Measurements from ENCODE around the gene RELN. TPM values are rescaled to one million over a fixed set of nuclear protein-coding genes. Genes with fewer than 3 reads are reported as not detected.

Gene RELN
- total RNA-seq, 1 experiment from 2014 or later: 0.20 TPM

DNA sequence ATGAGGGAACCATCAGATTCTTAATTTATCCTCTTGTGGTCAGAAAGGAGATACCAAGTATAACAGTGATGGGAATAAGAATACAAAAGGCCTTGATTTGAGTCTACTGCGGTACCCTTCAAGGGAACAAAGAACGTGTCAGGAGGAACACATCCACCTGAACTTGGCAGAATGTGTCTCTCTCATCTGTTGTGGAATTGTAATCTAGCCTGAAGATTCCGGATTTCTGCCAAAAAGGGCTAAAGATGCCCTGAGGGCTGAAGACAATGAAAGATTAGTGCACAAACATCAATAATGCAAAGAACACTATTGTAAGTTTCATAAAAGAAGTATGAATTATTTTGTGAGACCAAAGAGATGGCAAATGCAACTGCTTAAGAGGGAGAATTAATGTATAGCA, 134.8 kb downstream of the RELN start (continued):
- TF ChIP-seq ERG (CRISPR knock-in tag; IDR thresholded peaks at IDR 0.05): no peak
- TF ChIP-seq ATF2 (CRISPR knock-in tag; IDR thresholded peaks at IDR 0.05; ENCODE audit: borderline replicate concordance, low read depth): no peak
- no peak for TF ChIP-seq ZNF416 (CRISPR knock-in tag; IDR thresholded peaks at IDR 0.05)
- TF ChIP-seq, protein P1, sequence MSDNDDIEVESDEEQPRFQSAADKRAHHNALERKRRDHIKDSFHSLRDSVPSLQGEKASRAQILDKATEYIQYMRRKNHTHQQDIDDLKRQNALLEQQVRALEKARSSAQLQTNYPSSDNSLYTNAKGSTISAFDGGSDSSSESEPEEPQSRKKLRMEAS (CRISPR knock-in tag; IDR thresholded peaks at IDR 0.05): no peak
- no peak for TF ChIP-seq ESRRA (CRISPR knock-in tag; IDR thresholded peaks at IDR 0.05; ENCODE audit: borderline replicate concordance)
- no peak for TF ChIP-seq ZNF396 (CRISPR knock-in tag; IDR thresholded peaks at IDR 0.05; ENCODE audit: borderline replicate concordance)
- TF ChIP-seq OVOL2 (CRISPR knock-in tag; IDR thresholded peaks at IDR 0.05; ENCODE audit: borderline replicate concordance): no peak
- TF ChIP-seq, protein P2, sequence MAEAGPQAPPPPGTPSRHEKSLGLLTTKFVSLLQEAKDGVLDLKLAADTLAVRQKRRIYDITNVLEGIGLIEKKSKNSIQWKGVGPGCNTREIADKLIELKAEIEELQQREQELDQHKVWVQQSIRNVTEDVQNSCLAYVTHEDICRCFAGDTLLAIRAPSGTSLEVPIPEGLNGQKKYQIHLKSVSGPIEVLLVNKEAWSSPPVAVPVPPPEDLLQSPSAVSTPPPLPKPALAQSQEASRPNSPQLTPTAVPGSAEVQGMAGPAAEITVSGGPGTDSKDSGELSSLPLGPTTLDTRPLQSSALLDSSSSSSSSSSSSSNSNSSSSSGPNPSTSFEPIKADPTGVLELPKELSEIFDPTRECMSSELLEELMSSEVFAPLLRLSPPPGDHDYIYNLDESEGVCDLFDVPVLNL (CRISPR knock-in tag; IDR thresholded peaks at IDR 0.05; ENCODE audit: borderline replicate concordance, low read depth): no peak
- no peak for TF ChIP-seq ZBTB43 (CRISPR knock-in tag; IDR thresholded peaks at IDR 0.05)

- Mint-ChIP-seq H3K27ac (no peak overlapping the region), H3K27me3 (ENCODE audit: low read depth) (no peaks in the 10 kb centered on the region), H3K36me3 (no peaks in the 10 kb centered on the region), H3K4me1 (peaks cover 7% of the 10 kb centered on the region), H3K4me3 (no peak overlapping the region), H3K9me3 (peaks cover 19% of the 10 kb centered on the region)
- CTCF ChIA-PET: no interaction called here
- POLR2A ChIA-PET: no interaction called here
- peak; percentile 36; the same call in 1 of the 2 replicates for ATAC-seq
- no peak for DNase-seq (ENCODE audit: low spot score)
- no peak for TF ChIP-seq TEAD1 (CRISPR knock-in tag; IDR thresholded peaks at IDR 0.05)
- TF ChIP-seq NFATC4 (CRISPR knock-in tag; IDR thresholded peaks at IDR 0.05): no peak
- no peak for TF ChIP-seq EMX1 (CRISPR knock-in tag; IDR thresholded peaks at IDR 0.05)
- TF ChIP-seq, protein P3, sequence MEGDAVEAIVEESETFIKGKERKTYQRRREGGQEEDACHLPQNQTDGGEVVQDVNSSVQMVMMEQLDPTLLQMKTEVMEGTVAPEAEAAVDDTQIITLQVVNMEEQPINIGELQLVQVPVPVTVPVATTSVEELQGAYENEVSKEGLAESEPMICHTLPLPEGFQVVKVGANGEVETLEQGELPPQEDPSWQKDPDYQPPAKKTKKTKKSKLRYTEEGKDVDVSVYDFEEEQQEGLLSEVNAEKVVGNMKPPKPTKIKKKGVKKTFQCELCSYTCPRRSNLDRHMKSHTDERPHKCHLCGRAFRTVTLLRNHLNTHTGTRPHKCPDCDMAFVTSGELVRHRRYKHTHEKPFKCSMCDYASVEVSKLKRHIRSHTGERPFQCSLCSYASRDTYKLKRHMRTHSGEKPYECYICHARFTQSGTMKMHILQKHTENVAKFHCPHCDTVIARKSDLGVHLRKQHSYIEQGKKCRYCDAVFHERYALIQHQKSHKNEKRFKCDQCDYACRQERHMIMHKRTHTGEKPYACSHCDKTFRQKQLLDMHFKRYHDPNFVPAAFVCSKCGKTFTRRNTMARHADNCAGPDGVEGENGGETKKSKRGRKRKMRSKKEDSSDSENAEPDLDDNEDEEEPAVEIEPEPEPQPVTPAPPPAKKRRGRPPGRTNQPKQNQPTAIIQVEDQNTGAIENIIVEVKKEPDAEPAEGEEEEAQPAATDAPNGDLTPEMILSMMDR (IDR thresholded peaks at IDR 0.05): no peak
- TF ChIP-seq IRF2 (CRISPR knock-in tag; IDR thresholded peaks at IDR 0.05; ENCODE audit: borderline replicate concordance, low read depth): no peak
These were observed 138.1 kb downstream of the RELN start for GRCh38 chr7:103851357-103851756.

DNA sequence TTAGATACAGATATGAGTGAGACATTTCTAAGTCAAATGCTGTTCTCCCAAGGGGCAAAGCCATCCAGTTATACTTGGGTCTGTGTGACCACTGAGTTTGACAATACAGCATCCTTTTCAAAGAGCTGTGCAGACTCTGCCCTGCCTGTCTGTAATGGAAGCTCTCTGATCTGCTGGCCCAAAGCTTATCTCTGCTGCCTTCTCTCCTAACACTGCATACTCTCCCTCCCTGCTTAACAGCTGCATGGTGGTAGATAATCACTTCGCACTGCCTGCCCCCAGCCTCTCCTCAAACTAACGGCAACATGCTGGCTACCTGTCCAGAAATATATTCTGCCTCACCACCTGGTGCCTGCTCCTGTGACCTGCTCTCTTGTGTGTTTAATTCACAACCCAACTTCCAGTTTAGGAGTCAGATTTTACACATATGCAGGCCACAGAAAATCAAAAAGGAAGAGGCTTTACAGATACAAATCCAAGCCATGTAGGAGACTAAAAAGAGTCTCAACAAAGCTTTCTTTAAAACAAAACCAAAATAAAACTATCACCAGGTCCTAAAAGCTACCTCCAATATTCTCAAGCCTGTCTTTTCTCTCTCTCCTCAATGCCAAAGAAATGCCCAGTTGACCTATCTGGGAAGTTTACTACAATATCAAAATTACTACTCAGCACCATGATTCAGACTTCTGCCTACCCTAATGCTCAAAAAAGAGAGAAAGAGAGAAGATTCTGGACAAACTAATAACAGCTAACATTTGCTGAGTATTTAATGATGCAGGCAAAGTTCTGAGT, 145.6 kb downstream of the RELN start:
- no peak overlapping the region for H3K27ac Mint-ChIP-seq
- no peaks in the 10 kb centered on the region for H3K4me1 Mint-ChIP-seq
- H3K4me3 Mint-ChIP-seq: no peak overlapping the region
- peaks cover 15% of the 10 kb centered on the region for H3K9me3 Mint-ChIP-seq
- CTCF ChIA-PET: interaction anchor here (0.7 kb wide), 1 partner anchor 23 kb away, joined by 4 read pairs; no protein-coding TSS in a partner anchor
- no peaks in the 10 kb centered on the region; the same call in 1 of the 2 replicates for H3K27me3 Mint-ChIP-seq (ENCODE audit: low read depth)
- no peak for DNase-seq (ENCODE audit: low spot score)
- no peaks in the 10 kb centered on the region for H3K36me3 Mint-ChIP-seq
- ATAC-seq: no peak
- POLR2A ChIA-PET: no interaction called here
- TF ChIP-seq JUN (CRISPR knock-in tag; IDR thresholded peaks at IDR 0.05) (no peak), ETV6 (CRISPR knock-in tag; IDR thresholded peaks at IDR 0.05) (no peak), STAT6 (CRISPR knock-in tag; conservative IDR thresholded peaks at IDR 0.05; ENCODE audit: low read depth) (no peak), ZNF263 (CRISPR knock-in tag; IDR thresholded peaks at IDR 0.05; ENCODE audit: low read depth) (no peak), E2F1 (CRISPR knock-in tag; IDR thresholded peaks at IDR 0.05) (no peak), NFE2L1 (CRISPR knock-in tag; IDR thresholded peaks at IDR 0.05) (no peak), KAT7 (CRISPR knock-in tag; IDR thresholded peaks at IDR 0.05; ENCODE audit: borderline replicate concordance) (no peak), ZNF416 (CRISPR knock-in tag; IDR thresholded peaks at IDR 0.05) (no peak), ESRRA (CRISPR knock-in tag; IDR thresholded peaks at IDR 0.05; ENCODE audit: borderline replicate concordance) (no peak), TCF7 (CRISPR knock-in tag; IDR thresholded peaks at IDR 0.05; ENCODE audit: low read depth) (no peak)
